Suppressor macrophage treated with lipopolysaccharide for 1 hour (primary cell): ENCODE results near the gene RHEB.

ENCODE experiments used
- DNase-seq, 3 donors: peaks; one replicate each; pipeline ENCODE4 v3.0.0-alpha.2; 2020 to 2022

The RHEB gene

DNA sequence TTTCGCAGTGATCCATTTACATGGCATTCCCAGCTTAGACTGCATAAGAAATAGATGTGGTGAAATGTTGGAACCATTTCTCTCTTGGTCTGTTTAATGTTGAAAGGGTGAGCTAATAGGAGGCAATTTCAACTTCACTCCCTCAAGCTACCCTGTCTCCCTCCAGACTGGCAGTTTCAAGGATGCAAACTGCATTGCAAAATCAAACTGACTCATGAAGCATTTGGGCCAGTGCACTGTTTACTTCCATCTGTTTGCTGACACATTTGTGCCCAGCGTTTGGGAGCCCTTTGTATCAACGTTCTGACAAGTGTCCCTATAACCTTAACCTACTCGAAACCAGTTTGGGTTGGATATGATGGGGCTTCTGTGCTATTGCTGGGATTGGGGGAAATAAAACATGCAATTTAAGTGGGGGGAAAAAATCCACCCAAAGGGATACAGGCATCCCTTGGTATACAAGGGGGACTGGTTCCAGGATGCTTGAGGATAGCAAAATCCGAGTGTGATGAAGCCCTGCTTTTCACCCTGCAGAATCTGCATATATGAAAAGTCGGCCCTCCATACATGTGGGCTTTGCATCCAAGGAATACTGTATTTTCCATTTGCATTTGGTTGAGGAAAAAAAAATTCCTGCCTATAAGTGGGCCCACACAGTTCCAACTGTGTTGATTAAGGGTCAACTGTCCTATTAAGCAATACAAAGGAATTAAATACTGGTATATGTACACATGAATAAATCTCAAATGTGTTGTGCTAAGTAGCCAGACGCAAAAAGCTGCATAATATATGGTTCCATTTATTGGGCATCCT is 15.6 kb downstream of the RHEB start:
- DNase-seq = peak; percentile 76 to 90 (median 89)

DNA sequence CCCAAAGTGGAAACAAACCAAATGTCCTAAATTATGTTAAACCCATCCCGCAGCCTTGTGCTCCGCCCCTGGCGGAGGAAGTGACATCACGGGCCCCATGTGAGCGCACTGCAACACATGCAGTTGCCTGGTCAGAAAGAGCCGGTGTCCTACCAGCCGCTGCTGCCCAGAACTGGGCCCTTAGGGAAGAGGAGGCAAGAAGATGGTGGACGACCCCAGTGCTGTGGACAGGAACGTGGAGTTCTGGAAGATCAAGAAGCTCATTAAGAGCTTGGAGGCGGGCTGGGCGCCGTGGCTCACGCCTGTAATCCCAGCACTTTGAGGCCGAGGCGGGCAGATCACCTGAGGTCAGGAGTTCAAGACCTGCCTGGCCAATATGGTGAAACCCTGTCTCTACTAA is 18.0 kb downstream of the RHEB start:
- no peak for DNase-seq

DNA sequence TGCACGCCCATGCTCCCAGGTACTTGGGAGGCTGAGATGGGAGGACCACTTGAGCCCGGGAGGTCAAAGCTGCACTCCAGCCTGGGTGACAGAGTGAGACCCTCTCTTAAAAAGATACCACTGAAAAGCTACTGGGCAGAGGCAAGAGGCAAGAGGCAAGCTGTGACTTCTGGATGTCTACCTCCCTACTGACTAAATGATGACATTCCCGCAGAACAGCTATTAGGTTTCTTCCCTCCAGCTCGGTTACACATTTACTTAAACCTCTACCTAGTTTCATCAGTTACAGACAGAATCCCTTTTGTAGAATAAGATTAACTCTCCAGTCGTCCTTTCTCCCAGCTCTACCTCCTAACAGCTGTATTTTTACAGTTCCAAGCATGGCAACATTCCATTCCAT is 21.2 kb downstream of the RHEB start:
- DNase-seq = no peak

DNA sequence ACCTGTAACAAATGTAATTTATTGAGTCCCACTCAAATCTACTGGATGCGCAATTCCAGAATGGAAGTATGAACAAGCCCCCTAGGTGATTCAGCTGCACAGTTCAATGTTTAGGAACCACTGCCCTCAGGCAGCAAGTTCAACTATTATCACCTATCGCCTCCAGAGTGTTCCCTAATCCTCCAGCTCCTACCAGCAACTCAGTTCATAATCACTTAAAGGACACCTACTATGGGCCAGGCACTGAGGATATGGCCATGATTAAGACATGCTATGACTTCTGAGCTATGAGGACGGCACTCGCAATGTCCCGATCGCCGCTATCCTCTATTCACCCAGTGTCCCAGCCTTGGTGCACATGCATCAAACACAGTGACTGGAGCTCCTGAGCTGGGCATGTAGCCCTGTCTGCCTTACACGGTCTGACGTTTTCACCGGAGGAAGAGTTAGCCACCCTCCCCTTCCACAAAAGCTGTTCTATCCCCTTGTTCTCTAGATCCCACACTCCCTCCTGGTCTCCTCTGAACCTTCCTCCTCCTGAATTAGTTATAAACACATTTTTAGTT is 22.3 kb downstream of the RHEB start:
- DNase-seq = no peak

DNA sequence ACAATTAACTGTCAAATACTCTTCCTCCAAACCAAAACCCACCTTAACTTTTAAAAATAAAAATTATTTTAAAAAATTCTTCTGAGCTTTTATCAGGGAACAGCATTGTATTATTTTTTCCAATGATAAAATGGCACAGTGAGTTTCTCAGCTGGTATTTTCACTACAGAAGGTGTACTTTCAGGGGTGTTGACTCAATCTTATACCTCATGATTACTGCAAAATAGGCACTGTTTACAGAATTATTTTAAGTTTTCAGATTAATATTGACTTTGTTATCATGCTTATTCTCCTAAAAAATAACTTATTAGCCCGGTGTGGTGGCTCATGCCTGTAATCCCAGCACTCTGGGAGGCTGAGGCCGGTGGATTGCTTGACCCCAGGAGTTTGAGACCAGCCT is 24.3 kb downstream of the RHEB start:
- no peak for DNase-seq

DNA sequence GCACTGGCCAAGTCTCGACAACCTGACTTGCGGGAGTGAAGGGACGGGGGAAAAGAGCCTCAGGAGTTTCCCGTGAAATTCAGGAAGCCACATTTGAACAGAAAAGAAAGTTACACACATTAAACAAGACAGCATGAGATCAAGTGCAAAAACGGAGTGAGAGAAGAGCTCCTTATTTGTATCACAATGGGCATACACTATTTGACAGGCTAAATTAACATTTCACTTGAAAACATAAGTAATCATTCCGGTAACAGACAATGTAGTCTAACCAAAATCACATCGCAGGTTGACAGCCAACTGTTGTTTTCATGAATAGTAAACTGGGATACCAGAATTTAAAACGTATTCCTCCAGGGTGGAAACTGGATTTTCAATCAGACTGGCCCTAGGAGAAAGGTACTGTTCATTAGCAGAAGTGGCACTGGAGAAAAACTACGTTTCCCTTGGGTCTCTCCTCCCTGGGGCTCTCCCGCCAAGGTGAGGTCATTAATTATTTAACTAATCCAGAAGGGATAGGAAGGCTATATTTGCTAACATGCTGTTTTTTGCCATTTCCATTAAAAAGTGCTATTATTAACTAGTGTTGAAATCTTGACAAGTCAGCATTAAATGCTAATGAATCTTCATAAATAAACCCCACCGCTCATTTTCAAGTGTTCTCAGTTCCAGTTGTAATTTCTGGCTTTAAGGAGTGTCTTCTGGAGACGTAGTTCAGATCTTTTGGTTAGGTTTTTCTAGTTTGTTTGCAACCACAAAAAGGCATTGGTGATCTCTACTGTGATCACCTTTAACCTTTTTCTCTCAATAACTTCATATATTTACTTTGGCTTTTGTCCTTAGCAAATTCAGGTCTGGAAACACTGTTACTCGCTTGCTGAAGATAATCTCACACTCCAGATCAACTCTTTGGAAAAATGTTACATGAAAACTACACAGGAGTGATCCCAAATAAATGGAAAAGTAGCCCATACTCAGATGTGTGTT is 25.1 kb downstream of the RHEB start:
- no peak for DNase-seq

DNA sequence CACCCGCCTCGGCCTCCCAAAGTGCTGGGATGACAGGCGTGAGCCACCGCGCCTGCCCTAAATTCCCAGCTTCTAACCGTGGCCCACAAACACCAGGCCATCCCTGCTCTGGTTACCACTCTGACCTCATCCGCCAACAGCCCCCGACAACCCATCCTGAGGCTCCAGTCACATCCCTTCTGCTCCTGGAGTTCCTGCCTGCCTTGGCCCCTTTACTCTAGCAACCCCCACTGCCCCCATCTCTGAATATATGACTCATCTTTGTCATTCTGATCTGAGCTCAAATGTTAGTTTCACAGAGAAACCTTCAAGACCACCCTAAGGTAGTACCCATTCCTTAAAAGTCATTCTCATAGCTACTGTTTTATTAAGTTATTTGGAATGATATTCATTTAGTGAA is 26.6 kb downstream of the RHEB start:
- DNase-seq = no peak

DNA sequence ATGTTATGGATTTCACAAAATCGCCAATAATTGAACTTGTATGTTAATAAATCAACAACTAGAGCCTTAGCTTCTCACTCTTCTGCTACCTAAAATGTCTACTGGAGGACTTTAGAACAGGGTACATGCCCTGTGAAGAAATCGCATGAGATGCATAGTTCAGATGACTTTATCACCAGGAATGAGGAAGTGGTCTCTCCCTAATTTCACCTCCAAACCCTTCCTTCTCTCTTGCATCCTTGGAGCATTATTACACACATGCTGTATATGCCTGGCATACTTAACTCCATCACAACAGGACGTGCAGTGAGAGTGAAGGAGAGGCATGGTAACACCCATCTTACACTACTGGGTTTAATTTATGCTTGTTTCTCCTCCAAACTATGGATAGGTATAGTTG is 27.8 kb downstream of the RHEB start:
- DNase-seq = peak in 2 of 3 donors; percentile 32 to 54

DNA sequence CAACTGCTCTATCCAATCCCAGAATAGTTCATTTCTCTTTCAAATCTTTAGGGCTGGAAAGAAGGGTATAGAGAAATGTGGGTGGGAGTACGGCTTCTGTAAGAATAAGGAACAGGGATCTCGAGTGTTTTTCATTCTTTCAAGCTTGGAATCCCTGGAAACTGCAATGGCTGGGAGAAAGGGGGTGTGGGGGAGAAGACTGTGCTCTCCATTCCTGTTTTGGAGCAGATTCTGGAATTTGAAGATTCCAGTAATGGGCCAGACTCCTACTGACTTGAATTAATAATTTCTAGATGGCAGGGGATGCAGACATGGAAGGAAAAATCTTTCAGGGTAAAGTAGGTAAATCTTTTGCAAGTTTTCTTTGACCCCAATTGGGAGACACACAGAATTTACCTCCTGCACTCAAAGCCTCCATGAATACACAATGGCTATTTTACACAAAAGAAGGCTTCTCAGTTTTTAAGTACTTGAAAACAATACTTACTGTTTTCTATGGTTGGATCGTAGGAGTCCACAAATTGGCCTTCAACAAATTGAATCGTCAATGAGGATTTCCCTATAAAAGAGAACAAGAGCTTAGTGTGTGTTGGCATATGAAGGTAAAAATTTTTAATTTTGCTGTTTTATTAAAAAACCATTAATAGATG is 29.1 kb downstream of the RHEB start:
- DNase-seq = no peak

DNA sequence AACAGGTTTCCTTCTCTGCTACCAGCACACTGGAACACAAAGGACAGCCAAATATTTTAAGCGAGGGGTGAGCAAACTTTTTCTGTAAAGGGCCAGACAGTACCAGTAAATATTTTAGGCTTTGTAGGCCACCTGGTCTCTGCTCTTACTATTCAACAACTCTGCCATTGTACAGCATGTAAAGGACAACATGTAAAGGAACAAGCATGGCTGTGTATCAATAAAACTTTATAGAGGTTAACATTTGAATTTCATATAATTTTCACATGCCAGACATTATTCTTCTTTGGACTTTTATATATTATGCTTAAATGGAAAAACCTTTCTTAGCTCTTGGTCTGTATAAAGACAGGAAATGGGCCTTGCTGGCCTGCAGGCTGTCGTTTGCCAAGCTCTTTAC is 30.2 kb downstream of the RHEB start:
- no peak for DNase-seq

DNA sequence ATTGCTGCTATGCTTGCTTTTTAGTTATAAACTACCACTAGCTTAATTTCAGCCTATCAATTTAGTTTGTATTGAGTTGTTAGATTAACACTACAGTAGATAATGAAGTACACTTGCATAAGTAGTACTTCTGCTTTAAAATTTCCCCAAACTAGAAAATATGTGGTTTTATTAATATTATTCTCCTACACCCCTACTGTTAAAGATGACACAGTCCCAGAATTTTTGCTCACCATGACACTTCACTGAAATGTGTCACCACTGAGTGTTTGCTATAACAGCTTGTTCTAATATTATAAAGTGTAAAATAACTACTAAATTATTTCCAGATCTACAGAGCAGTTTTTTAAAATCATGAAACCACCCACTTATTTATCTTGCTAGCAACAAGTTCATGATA is 31.6 kb downstream of the RHEB start:
- peak; percentile 44 to 77 (median 72) for DNase-seq

DNA sequence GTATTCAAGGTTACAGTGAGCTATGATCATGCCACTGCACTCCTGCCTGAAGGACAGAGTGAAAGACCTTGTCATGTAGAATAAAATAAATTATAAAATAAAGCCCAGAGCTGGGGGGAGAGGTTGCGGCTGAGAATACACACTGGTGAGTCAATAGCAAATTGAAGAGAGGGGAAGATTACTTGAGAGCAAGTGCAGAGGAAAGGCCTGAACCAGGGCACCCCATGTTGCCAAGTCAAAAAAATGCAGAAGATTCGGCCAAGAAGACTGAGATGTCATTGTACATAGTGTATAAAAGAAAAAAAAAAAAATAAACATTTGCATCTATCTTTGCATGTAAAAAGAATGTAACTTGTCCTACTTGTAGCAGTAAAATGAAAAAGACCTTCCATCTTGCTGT is 32.5 kb downstream of the RHEB start:
- no peak for DNase-seq

DNA sequence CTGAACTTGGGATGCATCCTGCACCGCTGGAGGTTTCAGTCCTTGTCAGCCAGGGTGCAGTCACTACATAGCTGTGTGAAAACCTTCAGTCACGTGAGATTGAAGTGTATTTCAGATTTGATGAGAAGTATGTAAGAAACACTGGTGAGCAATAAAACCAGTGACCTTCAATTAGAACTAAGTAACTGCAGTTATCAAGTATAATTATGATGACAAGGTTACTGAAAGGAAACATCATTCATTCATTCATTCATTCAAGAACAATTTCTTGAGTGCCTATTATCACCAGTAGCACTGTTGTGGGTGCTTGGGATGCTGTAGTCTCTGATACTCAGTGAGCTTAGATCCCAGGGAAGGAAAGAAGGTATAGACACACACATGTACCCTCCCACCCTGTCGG is 33.6 kb downstream of the RHEB start:
- no peak for DNase-seq

DNA sequence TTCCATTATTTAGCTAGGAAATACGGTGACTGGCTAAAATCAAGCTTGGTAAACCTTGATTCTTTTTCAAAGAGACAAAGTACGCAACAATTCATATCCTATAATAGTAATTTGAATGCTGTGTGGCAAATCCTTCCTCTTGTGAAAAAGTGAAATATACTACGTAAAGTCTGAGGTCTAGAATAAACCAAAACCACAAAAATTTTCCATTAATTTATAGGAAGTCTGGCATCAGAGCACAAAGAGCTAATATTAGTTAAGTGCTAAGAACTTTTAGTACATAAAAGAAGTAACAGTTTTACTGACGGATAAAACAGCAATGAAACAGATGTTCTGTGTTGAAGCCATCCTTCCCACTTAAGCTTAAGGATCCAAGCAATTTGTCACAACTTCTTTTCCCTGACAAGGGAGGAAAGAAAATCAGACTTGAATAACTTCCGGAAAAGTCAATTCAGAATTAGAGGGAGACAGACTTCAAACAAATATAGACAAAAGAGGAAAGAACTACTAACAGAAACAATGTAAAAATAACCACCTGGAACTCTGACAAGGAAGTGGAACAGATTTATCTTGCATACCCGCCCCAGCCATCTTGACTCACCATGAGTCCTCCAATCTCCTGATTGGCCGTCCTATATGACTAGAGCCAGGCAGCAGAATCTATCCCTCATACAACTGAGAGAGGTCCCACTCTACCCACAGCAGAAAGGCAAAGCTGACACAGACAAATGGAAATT is 34.6 kb downstream of the RHEB start:
- peak; percentile 77 to 84 (median 82) for DNase-seq

DNA sequence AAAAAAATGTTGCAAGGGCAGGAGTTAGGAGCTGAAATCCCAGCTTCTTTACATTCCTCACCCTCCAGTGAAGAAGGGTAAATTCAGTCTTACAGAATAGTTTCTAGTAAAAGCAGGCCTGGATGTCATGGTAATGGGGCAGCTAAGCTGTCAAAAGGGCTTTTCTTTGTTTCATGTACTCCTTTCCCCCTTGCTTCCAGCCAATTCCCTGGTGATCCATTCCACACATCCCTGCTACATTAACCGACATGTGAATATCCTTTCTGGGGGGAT is 36.0 kb downstream of the RHEB start:
- no peak for DNase-seq

DNA sequence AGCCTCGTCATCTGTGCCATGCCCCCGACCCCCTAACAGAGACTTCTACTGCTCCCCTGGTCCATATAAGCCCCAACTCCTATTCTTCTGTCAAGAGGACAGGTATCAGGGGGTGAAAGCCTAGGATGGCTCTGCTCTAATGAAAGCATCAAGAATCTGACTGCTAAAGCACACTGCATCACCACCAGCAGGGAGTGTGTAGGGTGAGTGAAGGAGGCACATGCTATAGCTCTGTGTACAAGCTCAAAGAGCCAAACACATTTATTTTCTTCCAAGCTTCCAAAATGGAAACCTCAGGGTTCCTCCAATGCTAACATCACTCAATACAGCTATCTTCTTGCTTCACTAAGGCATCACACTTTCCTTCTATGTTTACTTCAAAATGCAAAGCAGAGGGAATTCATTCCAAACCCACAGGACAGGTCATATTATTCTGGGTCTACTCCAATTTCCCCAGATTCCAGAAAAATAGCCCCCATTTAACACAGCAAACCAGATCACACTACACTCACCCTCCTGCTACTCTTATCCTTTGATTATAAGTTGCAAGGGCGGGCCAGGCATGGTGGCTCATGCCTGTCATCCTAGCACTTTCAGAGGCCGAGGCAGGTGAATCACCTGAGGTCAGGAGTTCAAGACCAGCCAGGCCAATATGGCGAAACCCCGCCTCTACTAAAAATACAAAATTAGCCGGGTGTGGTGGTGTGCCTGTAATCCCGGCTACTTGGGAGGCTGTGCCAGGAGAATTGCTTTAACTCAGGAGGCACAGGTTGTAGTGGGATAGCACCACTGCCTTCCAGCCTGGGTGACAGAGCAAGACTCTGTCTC is 36.6 kb downstream of the RHEB start:
- no peak for DNase-seq

DNA sequence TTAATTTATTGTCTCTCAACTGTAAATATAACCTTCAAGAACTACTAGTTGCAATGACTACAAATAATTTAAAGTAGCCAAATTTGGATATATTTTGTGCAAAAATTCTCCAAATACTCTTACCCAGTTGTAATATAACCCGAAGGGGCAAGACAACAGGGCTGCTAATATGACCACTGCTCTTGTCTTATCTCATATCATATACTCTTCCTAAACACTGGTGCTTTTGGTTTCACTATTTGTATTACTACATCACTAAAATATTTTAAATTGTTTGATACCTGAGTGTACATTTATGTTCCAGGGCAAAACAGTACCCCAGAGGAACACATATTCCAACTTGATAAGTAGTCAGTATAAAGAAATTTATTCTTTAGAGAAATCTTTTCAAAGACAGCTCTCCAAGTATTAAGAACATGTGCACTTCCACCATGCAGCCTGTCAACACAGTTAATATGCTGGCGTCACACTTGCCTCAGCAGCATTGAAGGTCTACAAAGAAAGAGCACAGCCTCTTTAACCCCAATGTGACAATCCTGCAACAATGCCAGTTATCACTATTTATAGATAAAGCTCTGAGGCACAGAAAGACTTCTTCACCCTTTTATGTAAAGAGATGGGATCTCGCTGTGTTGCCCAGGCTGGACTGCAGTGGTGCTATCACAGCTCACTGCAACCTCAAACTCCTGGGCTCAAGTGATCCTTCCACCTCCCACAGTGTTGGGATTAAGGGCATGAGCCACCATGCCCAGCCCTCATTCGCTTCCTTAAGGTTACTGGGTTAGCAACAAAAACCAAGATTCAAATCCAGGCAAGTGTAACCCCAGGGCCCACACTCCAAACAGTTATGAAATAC is 37.8 kb downstream of the RHEB start:
- no peak for DNase-seq

DNA sequence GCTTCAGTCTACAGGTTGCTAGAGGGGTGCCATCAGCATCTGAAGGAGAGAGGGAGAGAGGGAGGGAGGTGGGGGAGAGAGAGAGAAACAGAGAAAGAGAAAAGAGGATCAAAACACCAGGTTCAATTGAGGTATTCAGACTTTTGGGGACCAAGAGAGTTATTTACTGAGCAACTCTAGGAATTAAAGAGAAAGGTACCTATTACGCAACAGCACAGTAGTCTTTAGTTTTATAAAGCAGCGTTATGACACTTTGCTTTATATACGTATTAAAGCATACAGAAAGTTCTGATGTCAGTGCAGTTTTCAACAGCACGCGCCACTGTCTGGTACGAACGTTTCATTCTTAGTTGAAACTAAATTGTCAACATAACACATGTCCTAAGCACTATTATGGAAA is 41.8 kb downstream of the RHEB start:
- DNase-seq = no peak

DNA sequence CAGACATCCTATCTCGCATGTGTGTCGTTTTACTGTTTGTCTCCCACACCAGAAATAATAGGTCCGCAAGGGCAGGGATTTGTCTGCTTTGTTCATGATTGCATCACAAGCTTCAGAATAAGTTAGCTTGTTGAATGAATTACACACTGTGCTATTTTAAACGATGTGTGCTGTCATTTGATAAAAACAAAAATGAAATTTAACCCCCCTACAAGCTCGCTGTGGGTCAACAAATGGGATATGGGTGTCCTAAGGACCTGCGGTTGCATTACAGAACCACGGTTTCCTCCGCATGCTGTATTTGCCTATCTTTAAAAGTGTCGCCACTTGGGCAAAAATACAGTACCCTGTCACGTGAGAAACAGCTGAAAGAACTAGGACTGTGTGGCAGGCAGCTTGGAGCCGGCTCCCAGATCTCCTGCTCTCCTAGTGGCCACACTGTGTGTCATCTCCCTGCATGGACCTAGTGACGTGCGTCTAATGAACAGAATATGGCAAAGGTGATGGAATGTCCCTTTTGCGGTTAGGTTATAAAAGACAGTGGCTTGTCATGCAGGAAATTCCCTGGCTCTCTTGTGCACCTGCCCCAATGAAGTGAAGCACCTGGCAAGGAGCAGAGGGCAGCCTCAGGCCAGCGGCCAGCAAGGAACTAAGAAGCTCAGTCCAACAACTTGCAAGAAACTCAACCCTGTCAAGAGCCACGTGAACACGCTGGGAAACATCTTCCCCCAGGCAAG is 46.9 kb downstream of the RHEB start:
- DNase-seq = no peak

DNA sequence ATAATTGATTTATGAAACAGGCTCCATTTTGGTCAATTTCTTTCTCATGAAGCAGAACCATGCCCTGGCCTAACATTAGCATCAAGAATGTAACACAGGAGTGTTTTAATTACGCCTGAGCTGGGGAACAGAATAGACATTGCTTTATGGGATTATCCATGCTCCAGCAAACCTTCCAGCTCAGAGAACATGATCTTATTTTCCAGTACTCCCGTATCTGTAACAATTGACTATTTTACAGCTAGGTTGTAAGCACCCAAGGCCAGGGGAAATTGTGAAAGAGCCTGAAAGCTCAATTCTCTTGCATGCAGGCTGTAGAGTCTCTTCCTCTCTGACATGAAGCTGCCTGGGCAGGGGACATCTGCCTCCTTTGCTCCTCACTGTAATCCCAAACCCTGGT is 49.0 kb downstream of the RHEB start:
- no peak for DNase-seq
